NCI-H1417 (cell line): ENCODE results near the gene KLK15.

Experiments used
- DNase-seq, 3 experiments: peaks; one replicate each; lab custom pipeline; 2025; lab: John Stamatoyannopoulos, UW

KLK15 gene

DNA sequence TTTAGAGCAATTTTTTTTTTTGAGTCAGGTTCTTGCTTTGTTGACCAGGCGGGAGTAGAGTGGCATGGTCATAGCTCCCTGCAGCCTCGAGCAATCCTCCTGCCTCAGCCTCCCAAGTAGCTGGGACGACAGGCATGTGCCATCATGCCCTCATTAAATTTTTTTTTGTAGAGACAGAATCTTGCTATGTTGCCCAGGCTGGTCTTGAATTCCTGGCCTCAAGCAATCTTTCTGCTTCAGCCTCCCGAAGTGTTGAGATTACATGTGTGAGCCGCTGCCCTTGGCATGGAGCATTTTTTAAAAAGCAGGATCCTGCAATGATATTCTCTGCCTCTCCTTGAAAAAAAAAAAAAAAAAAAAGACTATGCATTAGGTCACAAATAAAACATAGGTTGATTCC lies 57.2 kb downstream of the KLK15 start:
- no peak for DNase-seq
